ENCODE measurements around the gene ACR. TPM values are rescaled to one million over a fixed set of nuclear protein-coding genes. Genes with fewer than 3 reads are reported as not detected.
A peak's percentile ranks its signal among the peaks of the same experiment; 100 is the strongest.
"Not testable (repeated sequence)": the region's sequence is repeated elsewhere in the genome, so short reads cannot be mapped to it uniquely, and the experiment has no call there.

ACR gene
- total RNA-seq, 1 donor: 2.2 TPM

- no peak for DNase-seq (ENCODE audit: low read depth in 2 of 3, low spot score in 2 of 3)
Observed at GRCh38 chr22:50730941-50731661, 6.9 kb upstream of the ACR start.

GRCh38 chr22:50731811-50732624 is 6.0 kb upstream of the ACR start:
- peak; percentile 24 to 40 (median 29) for DNase-seq (ENCODE audit: low read depth in 2 of 3, low spot score in 2 of 3)

GRCh38 chr22:50732681-50733080 is 5.3 kb upstream of the ACR start:
- no peak for DNase-seq (ENCODE audit: low read depth in 2 of 3, low spot score in 2 of 3)

- no peak for DNase-seq (ENCODE audit: low read depth in 2 of 3, low spot score in 2 of 3)
Observed at GRCh38 chr22:50733521-50734342, 4.3 kb upstream of the ACR start.

- DNase-seq (ENCODE audit: low read depth in 2 of 3, low spot score in 2 of 3): no peak
Observed at GRCh38 chr22:50734343-50734771, 3.6 kb upstream of the ACR start.

GRCh38 chr22:50734986-50735738 is 2.8 kb upstream of the ACR start:
- DNase-seq (ENCODE audit: low read depth in 2 of 3, low spot score in 2 of 3): no peak

GRCh38 chr22:50735739-50736030 is 2.3 kb upstream of the ACR start:
- DNase-seq (ENCODE audit: low read depth in 2 of 3, low spot score in 2 of 3): no peak

GRCh38 chr22:50738649-50739227 is 734 bp downstream of the ACR start:
- no peak for DNase-seq (ENCODE audit: low read depth in 2 of 3, low spot score in 2 of 3)

GRCh38 chr22:50739279-50739691 is 1.3 kb downstream of the ACR start:
- no peak for DNase-seq (ENCODE audit: low read depth in 2 of 3, low spot score in 2 of 3)

- no peak for DNase-seq (ENCODE audit: low read depth in 2 of 3, low spot score in 2 of 3)
Observed at GRCh38 chr22:50739894-50740293, 1.9 kb downstream of the ACR start.

- not testable (repeated sequence) for DNase-seq (ENCODE audit: low read depth in 2 of 3, low spot score in 2 of 3)
Observed at GRCh38 chr22:50740714-50741113, 2.7 kb downstream of the ACR start.

GRCh38 chr22:50744424-50744823 is 6.4 kb downstream of the ACR start:
- DNase-seq (ENCODE audit: low read depth in 2 of 3, low spot score in 2 of 3): not testable (repeated sequence)

GRCh38 chr22:50747521-50747920 is 9.5 kb downstream of the ACR start:
- not testable (repeated sequence) for DNase-seq (ENCODE audit: low read depth in 2 of 3, low spot score in 2 of 3)

GRCh38 chr22:50748630-50749029 is 10.6 kb downstream of the ACR start:
- DNase-seq (ENCODE audit: low read depth in 2 of 3, low spot score in 2 of 3): not testable (repeated sequence)

GRCh38 chr22:50749302-50750074 is 11.5 kb downstream of the ACR start:
- not testable (repeated sequence) for DNase-seq (ENCODE audit: low read depth in 2 of 3, low spot score in 2 of 3)

- DNase-seq (ENCODE audit: low read depth in 2 of 3, low spot score in 2 of 3): not testable (repeated sequence)
Observed at GRCh38 chr22:50755251-50755650, 17.2 kb downstream of the ACR start.

- DNase-seq (ENCODE audit: low read depth in 2 of 3, low spot score in 2 of 3): not testable (repeated sequence)
Observed at GRCh38 chr22:50756406-50756805, 18.4 kb downstream of the ACR start.

GRCh38 chr22:50756949-50757491 is 19.0 kb downstream of the ACR start:
- DNase-seq (ENCODE audit: low read depth in 2 of 3, low spot score in 2 of 3): peak; percentile 10 to 31 (median 25)

Measured in hematopoietic multipotent progenitor cell (in vitro differentiated cells).